B cell (primary cell): ENCODE data around the gene DYNC1I2. TPM values are rescaled to one million over a fixed set of nuclear protein-coding genes. Genes with fewer than 3 reads are reported as not detected.

Experiments used
- ATAC-seq: fragments of 200-7000 bp; cut with Tn5 transposase; one replicate; pipeline ENCODE4 v1.10.0; 2021; ENCODE audit warnings: low read depth, mild to moderate bottlenecking, moderate number of reproducible peaks, moderate library complexity
- CTCF ChIA-PET: fragments of 350-600 bp; sonication (Branson Sonifier 250); formaldehyde crosslinking; loops from one replicate; lab custom pipeline; 2021; ENCODE audit warnings: antibody characterized with exemption, inconsistent platforms; lab: Charles Lee
- POLR2A ChIA-PET: fragments of 350-600 bp; sonication (Branson Sonifier 250); formaldehyde crosslinking; loops from one replicate; lab custom pipeline; 2021; ENCODE audit warnings: antibody characterized with exemption; lab: Charles Lee
- DNase-seq: peaks from one replicate; pipeline ENCODE4 v3.0.0; 2013
- H2AFZ ChIP-seq: 2 replicates; pipeline ENCODE4 v1.6.1; 2012; ENCODE audit warnings: mild to moderate bottlenecking, low read depth, low read length; ENCODE audit not compliant: insufficient read depth, poor library complexity, severe bottlenecking
- H3K27ac ChIP-seq, 2 donors: 1 replicate in 1 of 2; 2 replicates in 1 of 2; pipeline ENCODE4 v1.5.1; 2012 to 2013; ENCODE audit warnings: low read length in 2 of 2, mild to moderate bottlenecking in 2 of 2, moderate library complexity in 1 of 2
- H3K27me3 ChIP-seq, 4 experiments: fragments of 200-600 bp in 1 of 4; sonication (generic) in 1 of 4; replicated peaks in 1 of 4; 1 replicate in 2 of 4; 2 replicates in 2 of 4; pipeline versions ENCODE4 v1.6.1 to v1.7.0; 2013 to 2016; ENCODE audit warnings: low read length in 3 of 4, mild to moderate bottlenecking in 2 of 4, mixed read lengths in 1 of 4, moderate library complexity in 1 of 4; ENCODE audit not compliant: insufficient read depth in 4 of 4, control insufficient read depth in 3 of 4; ENCODE audit errors: control extremely low read depth in 1 of 4
- H3K36me3 ChIP-seq, 2 experiments: replicated peaks in 1 of 2; 1 replicate in 1 of 2; 2 replicates in 1 of 2; pipeline versions ENCODE4 v1.6.1 to v1.7.1; 2013; ENCODE audit warnings: low read length in 1 of 2; ENCODE audit not compliant: insufficient read depth in 2 of 2, control insufficient read depth in 1 of 2; ENCODE audit errors: control extremely low read depth in 1 of 2, extremely low read depth in 1 of 2
- H3K4me1 ChIP-seq, 2 donors: fragments of 200-600 bp in 1 of 2; sonication (generic) in 1 of 2; 1 replicate in 1 of 2; 2 replicates in 1 of 2; pipeline versions ENCODE4 v1.5.1 to v1.6.1; 2013 to 2017; ENCODE audit warnings: low read length in 2 of 2; ENCODE audit not compliant: control insufficient read depth in 2 of 2, insufficient read depth in 2 of 2
- H3K4me2 ChIP-seq: replicated peaks from 2 replicates; pipeline ENCODE3; 2012; ENCODE audit warnings: mild to moderate bottlenecking, low read depth, low read length; ENCODE audit not compliant: poor library complexity, severe bottlenecking
- H3K4me3 ChIP-seq, 5 experiments: fragments of 200-600 bp in 1 of 5; sonication (generic) in 1 of 5; 1 replicate in 3 of 5; 2 replicates in 2 of 5; pipeline versions ENCODE4 v1.5.1 to v1.7.0; 2011 to 2016; ENCODE audit warnings: low read length in 4 of 5, mild to moderate bottlenecking in 4 of 5, low read depth in 2 of 5, control low read depth in 1 of 5, moderate library complexity in 1 of 5; ENCODE audit not compliant: insufficient read depth in 1 of 5; ENCODE audit errors: control extremely low read depth in 1 of 5, extremely low read depth in 1 of 5
- H3K79me2 ChIP-seq: fragments of 200-600 bp; sonication (generic); one replicate; pipeline ENCODE4 v1.6.0; 2016; ENCODE audit warnings: low read length; ENCODE audit not compliant: control insufficient read depth, insufficient read depth
- H3K9ac ChIP-seq: fragments of 200-600 bp; sonication (generic); 2 replicates; pipeline ENCODE4 v1.6.1; 2017; ENCODE audit warnings: mild to moderate bottlenecking, low read length, moderate library complexity
- H3K9me3 ChIP-seq, 3 donors: one replicate each; pipeline versions ENCODE4 v1.6.1 to v1.7.1; 2013; ENCODE audit warnings: low read length in 2 of 3; ENCODE audit not compliant: control insufficient read depth in 2 of 3, insufficient read depth in 1 of 3; ENCODE audit errors: control extremely low read depth in 1 of 3
- H4K20me1 ChIP-seq: 2 replicates; pipeline ENCODE4 v1.6.0; 2012; ENCODE audit warnings: mild to moderate bottlenecking, low read length; ENCODE audit not compliant: insufficient read depth, control insufficient read depth, poor library complexity, severe bottlenecking
- H3K27ac Mint-ChIP-seq: one replicate; pipeline ENCODE4 v1.8.0; 2021; ENCODE audit warnings: mixed read lengths
- H3K27me3 Mint-ChIP-seq: one replicate; pipeline ENCODE4 v1.8.0; 2021; ENCODE audit warnings: mixed read lengths
- H3K4me1 Mint-ChIP-seq: one replicate; pipeline ENCODE4 v1.8.0; 2021; ENCODE audit warnings: mixed read lengths
- H3K4me3 Mint-ChIP-seq: one replicate; pipeline ENCODE4 v1.8.0; 2021; ENCODE audit warnings: mixed read lengths
- H3K9me3 Mint-ChIP-seq: one replicate; pipeline ENCODE4 v1.8.0; 2022; ENCODE audit warnings: mixed read lengths; ENCODE audit not compliant: insufficient read depth
- CTCF ChIP-seq: fragments of 200-600 bp; IDR thresholded peaks from one replicate; pipeline ENCODE4 v1.8.0; 2022; ENCODE audit warnings: antibody characterized with exemption, mild to moderate bottlenecking
- EZH2 ChIP-seq: IDR thresholded peaks from 2 replicates; pipeline ENCODE4 v1.6.1; 2012; ENCODE audit warnings: borderline replicate concordance, low read depth, mild to moderate bottlenecking, moderate library complexity, low read length; ENCODE audit not compliant: insufficient read depth, poor library complexity, severe bottlenecking
- WGBS: methylation state at CpG from one replicate; pipeline ENCODE4 v1.1.5; 2013; ENCODE audit warnings: missing lambda C conversion rate; ENCODE audit not compliant: insufficient coverage; 5-methylcytosine and 5-hydroxymethylcytosine counted together
- intact Hi-C: fragments of 100-400 bp; cut with micrococcal nuclease; formaldehyde crosslinking; loops from one replicate; pipeline ENCODE4 v1.10.0; 2022
- polyA plus RNA-seq: library from polyadenylated mRNA; depleted of rRNA; stranded (reverse); fragments of >200 nt; gene quantifications from 2 replicates; pipeline ENCODE4 v1.2.3, GENCODE V29; 2012
- total RNA-seq, 2 donors: library from RNA; stranded (reverse); fragments of 120-200 nt in 1 of 2; gene quantifications; 1 replicate in 1 of 2; 2 replicates in 1 of 2; pipeline versions ENCODE4 v1.2.3 to v1.2.4, GENCODE V29; 2013 to 2022

The DYNC1I2 gene
- total and polyA plus RNA-seq, 2 donors (not counting 1 experiment from before 2014, with no cell fraction given), result 20.4 to 57.6 TPM

GRCh38 chr2:171692331-171692730 is 5.1 kb downstream of the DYNC1I2 start:
- DNase-seq, result no peak
- Histone ChIP-seq H2AFZ (no peak overlapping the region), H3K4me3 (no peak overlapping the region), H4K20me1 (peaks cover 25% of the 10 kb centered on the region), H3K4me1 (peaks cover 9 to 12% of the 10 kb centered on the region in 2 donors), H3K79me2 (peaks cover 53% of the 10 kb centered on the region), H3K4me2 (no peak overlapping the region), H3K9ac (no peak overlapping the region), H3K27me3 (no peaks in the 10 kb centered on the region), H3K9me3 (no peaks in the 10 kb centered on the region), H3K36me3 (peaks cover 10 to 43% of the 10 kb centered on the region in 2 experiments), H3K27ac (no peak overlapping the region)
- Mint-ChIP-seq H3K27me3 (no peaks in the 10 kb centered on the region), H3K4me3 (no peak overlapping the region), H3K4me1 (peaks cover 16% of the 10 kb centered on the region), H3K27ac (no peak overlapping the region), H3K9me3 (no peaks in the 10 kb centered on the region)
- TF ChIP-seq EZH2 (no peak), CTCF (no peak)
- no CpG with 5 or more reads among the region's 1 CpG for WGBS
- ChIA-PET CTCF (interaction anchor here (1.3 to 2.8 kb wide), 2 partner anchors 9 to 11 kb away, joined by 3 to 16 read pairs; no protein-coding TSS in a partner anchor), POLR2A (interaction anchor here (0.6 kb wide), 1 partner anchor 286 kb away, joined by 7 read pairs; no protein-coding TSS in a partner anchor)
- ATAC-seq, result no peak
- intact Hi-C loops, result no loop called here

GRCh38 chr2:171702781-171703556 is 15.7 kb downstream of the DYNC1I2 start:
- H3K27ac Mint-ChIP-seq, result no peak overlapping the region
- peaks cover 30% of the 10 kb centered on the region for H3K79me2 ChIP-seq
- H3K9me3 Mint-ChIP-seq, result no peaks in the 10 kb centered on the region
- no peaks in the 10 kb centered on the region for H3K9me3 ChIP-seq
- no peak overlapping the region for H3K9ac ChIP-seq
- peaks cover 7 to 8% of the 10 kb centered on the region in 2 donors for H3K4me1 ChIP-seq
- peaks cover 7% of the 10 kb centered on the region for H4K20me1 ChIP-seq
- ATAC-seq, result no peak
- POLR2A ChIA-PET, result no interaction called here
- WGBS, result 100% methylated on average over 2 of the region's 7 CpGs
- no peak overlapping the region for H3K4me2 ChIP-seq
- intact Hi-C loops, result loop anchor here (1.0 to 2.0 kb wide), 3 partner anchors 16 to 410 kb away; partner anchors contain the start of gene DYNC1I2
- no peak overlapping the region for H2AFZ ChIP-seq
- H3K4me1 Mint-ChIP-seq, result peaks cover 10% of the 10 kb centered on the region
- no peak for TF ChIP-seq CTCF
- TF ChIP-seq EZH2, result no peak
- no peak overlapping the region for H3K27ac ChIP-seq
- H3K4me3 ChIP-seq, result no peak overlapping the region
- no peak overlapping the region for H3K4me3 Mint-ChIP-seq
- H3K27me3 ChIP-seq, result no peaks in the 10 kb centered on the region
- CTCF ChIA-PET, result interaction anchor here (0.7 to 4.6 kb wide), 18 partner anchors 10 to 762 kb away, joined by 3 to 33 read pairs (median 5); partner anchors contain the start of gene DLX2
- H3K27me3 Mint-ChIP-seq, result no peaks in the 10 kb centered on the region
- H3K36me3 ChIP-seq, result peaks cover 2 to 3% of the 10 kb centered on the region in 2 experiments
- no peak for DNase-seq
